Measurements from ENCODE around the gene APPL2.
A peak's percentile ranks its signal among the peaks of the same experiment; 100 is the strongest.

DNA sequence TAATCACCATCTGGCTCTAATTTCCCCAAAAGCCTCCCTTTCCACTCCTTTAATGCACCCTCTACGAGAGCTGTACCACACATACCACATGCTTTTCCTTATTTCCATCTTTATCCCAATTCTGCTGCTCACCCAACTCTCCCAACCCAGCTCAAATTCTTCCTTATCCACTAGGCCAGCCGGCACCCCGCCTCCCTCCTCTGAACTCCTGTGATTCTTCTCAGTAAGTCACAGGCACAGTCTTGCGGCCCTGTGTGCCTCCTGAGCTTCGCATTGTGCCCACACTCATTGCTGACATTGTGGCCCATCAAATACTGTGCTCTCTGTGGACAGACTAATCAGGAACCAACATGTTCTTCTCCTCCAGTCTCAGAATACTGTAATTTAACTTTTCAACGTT, 45.4 kb downstream of the APPL2 start:
- TF ChIP-seq, protein P1, sequence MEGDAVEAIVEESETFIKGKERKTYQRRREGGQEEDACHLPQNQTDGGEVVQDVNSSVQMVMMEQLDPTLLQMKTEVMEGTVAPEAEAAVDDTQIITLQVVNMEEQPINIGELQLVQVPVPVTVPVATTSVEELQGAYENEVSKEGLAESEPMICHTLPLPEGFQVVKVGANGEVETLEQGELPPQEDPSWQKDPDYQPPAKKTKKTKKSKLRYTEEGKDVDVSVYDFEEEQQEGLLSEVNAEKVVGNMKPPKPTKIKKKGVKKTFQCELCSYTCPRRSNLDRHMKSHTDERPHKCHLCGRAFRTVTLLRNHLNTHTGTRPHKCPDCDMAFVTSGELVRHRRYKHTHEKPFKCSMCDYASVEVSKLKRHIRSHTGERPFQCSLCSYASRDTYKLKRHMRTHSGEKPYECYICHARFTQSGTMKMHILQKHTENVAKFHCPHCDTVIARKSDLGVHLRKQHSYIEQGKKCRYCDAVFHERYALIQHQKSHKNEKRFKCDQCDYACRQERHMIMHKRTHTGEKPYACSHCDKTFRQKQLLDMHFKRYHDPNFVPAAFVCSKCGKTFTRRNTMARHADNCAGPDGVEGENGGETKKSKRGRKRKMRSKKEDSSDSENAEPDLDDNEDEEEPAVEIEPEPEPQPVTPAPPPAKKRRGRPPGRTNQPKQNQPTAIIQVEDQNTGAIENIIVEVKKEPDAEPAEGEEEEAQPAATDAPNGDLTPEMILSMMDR (IDR thresholded peaks at IDR 0.05 in 8 of 11, conservative IDR thresholded peaks at IDR 0.05 in 3 of 11): no peak
- TF ChIP-seq POLR2AphosphoS5 (IDR thresholded peaks at IDR 0.05) (peak in 1 of 3 donors; percentile 32), POLR2A (IDR thresholded peaks at IDR 0.05) (no peak)

Measured in spleen (tissue), 7 donors.